AG09309 (cell line): Measurements from ENCODE around the gene RGN.

Experiments
- DNase-seq: peaks from one replicate; pipeline ENCODE4 v3.0.0-alpha.2; 2010; ENCODE audit warnings: low read depth
- H3K4me3 ChIP-seq: 2 replicates; pipeline ENCODE4 v1.5.1; 2011; ENCODE audit warnings: mild to moderate bottlenecking, low read depth, low read length, moderate library complexity; ENCODE audit not compliant: control insufficient read depth
- CTCF ChIP-seq: IDR thresholded peaks from 2 replicates; pipeline ENCODE4 v1.5.1; 2011; ENCODE audit warnings: mild to moderate bottlenecking, low read depth, low read length, inconsistent platforms; ENCODE audit not compliant: insufficient read depth, control insufficient read depth; ENCODE audit errors: missing control alignments

RGN gene

GRCh38 chrX:47063179-47063578 lies 15.1 kb upstream of the RGN start:
- H3K4me3 ChIP-seq, result no peak overlapping the region
- DNase-seq, result no peak
- no peak for TF ChIP-seq CTCF

GRCh38 chrX:47068214-47068613 lies 10.0 kb upstream of the RGN start:
- no peak for TF ChIP-seq CTCF
- no peak overlapping the region for H3K4me3 ChIP-seq
- no peak for DNase-seq

- H3K4me3 ChIP-seq, result no peak overlapping the region
- TF ChIP-seq CTCF, result no peak
These were observed 9.5 kb upstream of the RGN start for GRCh38 chrX:47068720-47069119.

GRCh38 chrX:47080215-47080914 lies 2.1 kb downstream of the RGN start:
- H3K4me3 ChIP-seq, result no peak overlapping the region
- TF ChIP-seq CTCF, result no peak
- DNase-seq, result no peak

More at GRCh38 chrX:47068720-47069119, 9.5 kb upstream of the RGN start:
- DNase-seq, result no peak

GRCh38 chrX:47080915-47081236 lies 2.6 kb downstream of the RGN start:
- no peak for DNase-seq
- no peak overlapping the region for H3K4me3 ChIP-seq
- no peak for TF ChIP-seq CTCF

GRCh38 chrX:47091149-47091775 lies 13.0 kb downstream of the RGN start:
- no peak for TF ChIP-seq CTCF
- no peak for DNase-seq
- H3K4me3 ChIP-seq, result no peak overlapping the region

- TF ChIP-seq CTCF, result peak; percentile 53
- DNase-seq, result peak; percentile 7
- no peak overlapping the region for H3K4me3 ChIP-seq
These were observed 15.0 kb downstream of the RGN start for GRCh38 chrX:47093248-47093647.
